IMR-90 (cell line): ENCODE measurements around the gene RAP1GAP. TPM values are rescaled to one million over a fixed set of nuclear protein-coding genes. Genes with fewer than 3 reads are reported as not detected.

Source experiments
- ATAC-seq: fragments of 200-7000 bp; cut with Tn5 transposase; 2 replicates; pipeline ENCODE4 v1.9.1; 2020; ENCODE audit warnings: low read depth, mild to moderate bottlenecking, moderate library complexity
- BruUV-seq: library from RNA; stranded (reverse); fragments of 400-500 nt; replicated peaks from 2 replicates; lab custom pipeline; 2021; lab: Mats Ljungman, UMichigan
- CTCF ChIA-PET: fragments of 300-600 bp; formaldehyde crosslinking; extraction: SDS; loops from one replicate; lab custom pipeline; 2021; ENCODE audit warnings: antibody characterized with exemption; lab: Yijun Ruan, JAX
- POLR2A ChIA-PET: fragments of 300-600 bp; sonication (Branson Sonifier 250); formaldehyde crosslinking; loops from one replicate; lab custom pipeline; 2022; ENCODE audit warnings: antibody characterized with exemption; ENCODE audit not compliant: unreplicated experiment; lab: Charles Lee
- DNase-seq: peaks from one replicate; pipeline ENCODE4 v3.0.0; 2013
- H2AFZ ChIP-seq: replicated peaks from 2 replicates; pipeline ENCODE3; 2013; ENCODE audit warnings: low read length, mild to moderate bottlenecking; ENCODE audit not compliant: poor library complexity
- H2AK5ac ChIP-seq: 2 replicates; pipeline ENCODE4 v1.6.1; 2013; ENCODE audit warnings: low read depth, low read length, inconsistent platforms
- H2AK9ac ChIP-seq: replicated peaks from 2 replicates; pipeline ENCODE3; 2013; ENCODE audit warnings: mild to moderate bottlenecking, low read depth, low read length, moderate library complexity; ENCODE audit not compliant: poor library complexity
- H2BK120ac ChIP-seq: 2 replicates; pipeline ENCODE4 v1.6.1; 2013; ENCODE audit warnings: low read depth, low read length, inconsistent platforms
- H2BK15ac ChIP-seq: 3 replicates; pipeline ENCODE4 v1.6.1; 2013; ENCODE audit warnings: low read depth, low read length, inconsistent platforms
- H2BK20ac ChIP-seq: 2 replicates; pipeline ENCODE4 v1.6.1; 2013; ENCODE audit warnings: low read depth, mild to moderate bottlenecking, inconsistent platforms, low read length, moderate library complexity
- H2BK5ac ChIP-seq: 2 replicates; pipeline ENCODE4 v1.6.1; 2013; ENCODE audit warnings: mild to moderate bottlenecking, low read depth, low read length, inconsistent platforms; ENCODE audit not compliant: poor library complexity, severe bottlenecking
- H3K14ac ChIP-seq: replicated peaks from 2 replicates; pipeline ENCODE4 v1.6.1; 2013; ENCODE audit warnings: low read depth, low read length, inconsistent platforms
- H3K18ac ChIP-seq: 2 replicates; pipeline ENCODE4 v1.6.1; 2013; ENCODE audit warnings: low read depth, low read length, control low read depth
- H3K23ac ChIP-seq: 2 replicates; pipeline ENCODE4 v1.6.1; 2013; ENCODE audit warnings: low read depth, low read length, inconsistent platforms
- H3K27ac ChIP-seq: 2 replicates; pipeline ENCODE4 v1.5.1; 2013; ENCODE audit warnings: mild to moderate bottlenecking, control low read depth, low read length; ENCODE audit not compliant: insufficient read depth
- H3K27me3 ChIP-seq: 2 replicates; pipeline ENCODE4 v1.6.1; 2013; ENCODE audit warnings: low read length; ENCODE audit not compliant: control insufficient read depth, insufficient read depth
- H3K36me3 ChIP-seq: 2 replicates; pipeline ENCODE4 v1.6.1; 2013; ENCODE audit warnings: low read length, mixed read lengths; ENCODE audit not compliant: control insufficient read depth, insufficient read depth
- H3K4ac ChIP-seq: 2 replicates; pipeline ENCODE4 v1.6.1; 2013; ENCODE audit warnings: low read depth, low read length, inconsistent platforms
- H3K4me1 ChIP-seq: 2 replicates; pipeline ENCODE4 v1.6.1; 2013; ENCODE audit warnings: low read length, mixed read lengths; ENCODE audit not compliant: control insufficient read depth, insufficient read depth
- H3K4me2 ChIP-seq: 2 replicates; pipeline ENCODE4 v1.6.1; 2013; ENCODE audit warnings: low read depth, mild to moderate bottlenecking, control low read depth, low read length, moderate library complexity
- H3K4me3 ChIP-seq: 2 replicates; pipeline ENCODE4 v1.5.1; 2013; ENCODE audit warnings: low read depth, mild to moderate bottlenecking, control low read depth, low read length, moderate library complexity; ENCODE audit not compliant: insufficient read depth
- H3K56ac ChIP-seq: 2 replicates; pipeline ENCODE4 v1.6.1; 2013; ENCODE audit warnings: low read length, inconsistent platforms; ENCODE audit not compliant: insufficient read depth; ENCODE audit errors: extremely low read depth
- H3K79me1 ChIP-seq, 2 experiments: 2 replicates each; pipeline ENCODE4 v1.6.1; 2013; ENCODE audit warnings: low read length in 2 of 2, inconsistent platforms in 1 of 2, low read depth in 1 of 2
- H3K9ac ChIP-seq: 2 replicates; pipeline ENCODE4 v1.6.1; 2013; ENCODE audit warnings: low read depth, low read length, control low read depth
- H3K9me1 ChIP-seq: 2 replicates; pipeline ENCODE4 v1.6.1; 2013; ENCODE audit warnings: low read length, inconsistent platforms; ENCODE audit not compliant: insufficient read depth
- H3K9me3 ChIP-seq: 2 replicates; pipeline ENCODE4 v1.6.1; 2013; ENCODE audit warnings: low read length; ENCODE audit not compliant: control insufficient read depth, insufficient read depth
- H4K20me1 ChIP-seq: 2 replicates; pipeline ENCODE4 v1.6.1; 2013; ENCODE audit warnings: low read length, inconsistent platforms; ENCODE audit not compliant: insufficient read depth
- H4K5ac ChIP-seq: 2 replicates; pipeline ENCODE4 v1.6.1; 2013; ENCODE audit warnings: mild to moderate bottlenecking, low read depth, low read length, control low read depth
- H4K8ac ChIP-seq, 2 experiments: 2 replicates each; pipeline ENCODE4 v1.6.1; 2013; ENCODE audit warnings: low read depth in 2 of 2, low read length in 2 of 2, control low read depth in 1 of 2, inconsistent platforms in 1 of 2
- H4K91ac ChIP-seq: 2 replicates; pipeline ENCODE4 v1.6.1; 2013; ENCODE audit warnings: low read depth, low read length, inconsistent platforms; ENCODE audit not compliant: insufficient read depth
- BHLHE40 ChIP-seq: fragments of 150-350 bp; IDR thresholded peaks from 2 replicates; pipeline ENCODE4 v1.6.1; 2016; ENCODE audit warnings: mild to moderate bottlenecking, low read depth, low read length
- CEBPB ChIP-seq: IDR thresholded peaks from 2 replicates; pipeline ENCODE4 v1.6.1; 2012; ENCODE audit warnings: low read depth, low read length, improper control_type of control experiment
- CHD1 ChIP-seq: IDR thresholded peaks from 2 replicates; pipeline ENCODE4 v1.6.1; 2012; ENCODE audit warnings: low read depth, low read length, improper control_type of control experiment
- FOS ChIP-seq: fragments of 150-350 bp; IDR thresholded peaks from 2 replicates; pipeline ENCODE4 v1.6.1; 2016; ENCODE audit warnings: low read depth, low read length
- MAFK ChIP-seq: IDR thresholded peaks from 2 replicates; pipeline ENCODE4 v1.6.1; 2012; ENCODE audit warnings: low read depth, low read length, improper control_type of control experiment
- MAZ ChIP-seq: IDR thresholded peaks from 2 replicates; pipeline ENCODE4 v1.6.1; 2012; ENCODE audit warnings: low read depth, mild to moderate bottlenecking, low read length, improper control_type of control experiment, moderate library complexity, borderline replicate concordance
- MXI1 ChIP-seq: IDR thresholded peaks from 2 replicates; pipeline ENCODE4 v1.6.1; 2012; ENCODE audit warnings: low read depth, mild to moderate bottlenecking, low read length, moderate library complexity, borderline replicate concordance
- NFE2L2 ChIP-seq: fragments of 150-350 bp; IDR thresholded peaks from 2 replicates; pipeline ENCODE4 v1.6.1; 2016; ENCODE audit warnings: low read depth, mild to moderate bottlenecking, low read length
- POLR2A ChIP-seq: IDR thresholded peaks from 2 replicates; pipeline ENCODE4 v1.6.1; 2012; ENCODE audit warnings: mild to moderate bottlenecking, low read depth, low read length
- RAD21 ChIP-seq: IDR thresholded peaks from 2 replicates; pipeline ENCODE4 v1.6.1; 2012; ENCODE audit warnings: low read length, improper control_type of control experiment
- RCOR1 ChIP-seq: IDR thresholded peaks from 2 replicates; pipeline ENCODE4 v1.6.1; 2012; ENCODE audit warnings: mild to moderate bottlenecking, low read length, improper control_type of control experiment; ENCODE audit not compliant: insufficient replicate concordance
- RFX5 ChIP-seq: IDR thresholded peaks from 2 replicates; pipeline ENCODE4 v1.8.0; 2012; ENCODE audit warnings: low read depth, mild to moderate bottlenecking, low read length, moderate library complexity
- SMC3 ChIP-seq: fragments of 150-350 bp; IDR thresholded peaks from 2 replicates; pipeline ENCODE4 v1.6.1; 2016; ENCODE audit warnings: low read depth, mild to moderate bottlenecking, antibody characterized with exemption, low read length, moderate library complexity
- USF2 ChIP-seq: fragments of 150-350 bp; IDR thresholded peaks from 2 replicates; pipeline ENCODE4 v1.6.1; 2017; ENCODE audit warnings: mild to moderate bottlenecking, antibody characterized with exemption, low read length, low read depth
- WGBS, 2 experiments: methylation state at CpG; one replicate each; pipeline versions ENCODE4 v1.1.5 to v1.1.7; 2013; ENCODE audit warnings: missing lambda C conversion rate in 2 of 2; ENCODE audit not compliant: insufficient read length in 1 of 2; ENCODE audit errors: extremely low coverage in 2 of 2; 5-methylcytosine and 5-hydroxymethylcytosine counted together
- dilution Hi-C: fragments of 300-500 bp; cut with HindIII; formaldehyde crosslinking; loops from one replicate; pipeline ENCODE4 v1.14.3; 2018; ENCODE audit warnings: low sequenced_read_pairs; ENCODE audit not compliant: unreplicated experiment
- in situ Hi-C: fragments of 300-500 bp; cut with MboI; formaldehyde crosslinking; loops from 3 replicates; pipeline ENCODE4 v1.14.3; 2019; ENCODE audit warnings: low sequenced_read_pairs, inconsistent platforms, mixed read lengths
- intact Hi-C: fragments of 100-400 bp; cut with micrococcal nuclease; formaldehyde crosslinking; loops from 2 replicates; pipeline ENCODE4 v1.10.0; 2022
- polyA plus RNA-seq, 3 experiments: library from polyadenylated mRNA; depleted of rRNA; stranded (reverse); fragments of >200 nt; gene quantifications; 2 replicates each; pipeline ENCODE4 v1.2.3, GENCODE V29; 2012; ENCODE audit warnings: low replicate concordance in 1 of 3
- total RNA-seq: library from RNA; depleted of rRNA; stranded (reverse); fragments of >200 nt; gene quantifications from 2 replicates; pipeline ENCODE4 v1.2.3, GENCODE V29; 2012
- TF ChIP-seq, protein P1 (sequence below): fragments of 150-350 bp; IDR thresholded peaks from 2 replicates; pipeline ENCODE4 v1.6.1; 2016; ENCODE audit warnings: low read depth, mild to moderate bottlenecking, low read length, moderate library complexity, borderline replicate concordance

Gene RAP1GAP
- total and polyA plus RNA-seq, 2 of the 4 experiments (the other 2 are of a cell fraction), result under 0.01 to 0.10 TPM

GRCh38 chr1:21590126-21590880 is 78.9 kb downstream of the RAP1GAP start:
- Histone ChIP-seq H3K27ac (no peak overlapping the region), H2BK20ac (no peak overlapping the region), H3K9me3 (no peaks in the 10 kb centered on the region), H3K4me3 (no peak overlapping the region), H2BK120ac (no peak overlapping the region), H3K9me1 (peaks cover 2% of the 10 kb centered on the region; the same call in 1 of the 2 replicates), H2AFZ (no peak overlapping the region), H3K4me2 (no peak overlapping the region), H3K27me3 (peaks cover 15% of the 10 kb centered on the region; the same call in 1 of the 2 replicates), H3K4ac (no peak overlapping the region), H2AK9ac (no peak overlapping the region), H3K23ac (no peak overlapping the region), H3K79me1 (no peaks in the 10 kb centered on the region), H3K4me1 (peaks cover 5% of the 10 kb centered on the region), H4K91ac (no peak overlapping the region), H3K14ac (no peak overlapping the region), H3K18ac (no peak overlapping the region), H4K20me1 (no peaks in the 10 kb centered on the region), H3K36me3 (no peaks in the 10 kb centered on the region), H3K9ac (no peak overlapping the region), H2AK5ac (no peak overlapping the region), H3K56ac (no peak overlapping the region), H2BK15ac (no peak overlapping the region), H2BK5ac (no peak overlapping the region), H4K5ac (no peak overlapping the region), H4K8ac (no peak overlapping the region)
- no TSS peak for BruUV-seq
- POLR2A ChIA-PET, result no interaction called here
- no peak for ATAC-seq
- no peak for DNase-seq
- in situ Hi-C loops, result loop anchor here (5.0 kb wide), 1 partner anchor 78 kb away; no protein-coding TSS in a partner anchor
- CTCF ChIA-PET, result no interaction called here
- 47% methylated on average over 7 of the region's 23 CpGs; no CpG with 5 or more reads in 1 of the 2 experiments for WGBS, 2 experiments
- dilution Hi-C loops, result no loop called here
- intact Hi-C loops, result no loop called here
- no peak for TF ChIP-seq SMC3
- TF ChIP-seq MAZ, result no peak
- no peak for TF ChIP-seq CEBPB
- no peak for TF ChIP-seq BHLHE40
- no peak for TF ChIP-seq RFX5
- TF ChIP-seq POLR2A, result no peak
- TF ChIP-seq FOS, result no peak
- TF ChIP-seq, protein P1, sequence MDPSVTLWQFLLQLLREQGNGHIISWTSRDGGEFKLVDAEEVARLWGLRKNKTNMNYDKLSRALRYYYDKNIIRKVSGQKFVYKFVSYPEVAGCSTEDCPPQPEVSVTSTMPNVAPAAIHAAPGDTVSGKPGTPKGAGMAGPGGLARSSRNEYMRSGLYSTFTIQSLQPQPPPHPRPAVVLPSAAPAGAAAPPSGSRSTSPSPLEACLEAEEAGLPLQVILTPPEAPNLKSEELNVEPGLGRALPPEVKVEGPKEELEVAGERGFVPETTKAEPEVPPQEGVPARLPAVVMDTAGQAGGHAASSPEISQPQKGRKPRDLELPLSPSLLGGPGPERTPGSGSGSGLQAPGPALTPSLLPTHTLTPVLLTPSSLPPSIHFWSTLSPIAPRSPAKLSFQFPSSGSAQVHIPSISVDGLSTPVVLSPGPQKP, result no peak
- TF ChIP-seq RAD21, result no peak
- TF ChIP-seq MXI1, result no peak
- TF ChIP-seq NFE2L2, result no peak
- no peak for TF ChIP-seq CHD1
- no peak for TF ChIP-seq RCOR1
- TF ChIP-seq MAFK, result no peak
- TF ChIP-seq USF2, result no peak
